MV-4-11 (cell line): ENCODE results near the gene SYNPO.

Source experiments
- DNase-seq: peaks from one replicate; lab custom pipeline; 2025; lab: John Stamatoyannopoulos, UW

SYNPO gene

GRCh38 chr5:150641006-150641570 is 628 bp downstream of the SYNPO start:
- DNase-seq, result no peak

- no peak for DNase-seq
These were observed 1.5 kb downstream of the SYNPO start for GRCh38 chr5:150641824-150642566.

GRCh38 chr5:150642567-150642927 is 2.1 kb downstream of the SYNPO start:
- no peak for DNase-seq

- DNase-seq, result no peak
These were observed 2.7 kb downstream of the SYNPO start for GRCh38 chr5:150642991-150643710.

- DNase-seq, result no peak
These were observed 3.6 kb downstream of the SYNPO start for GRCh38 chr5:150644058-150644457.

- DNase-seq, result no peak
These were observed 4.1 kb downstream of the SYNPO start for GRCh38 chr5:150644514-150644913.

GRCh38 chr5:150645070-150645700 is 4.7 kb downstream of the SYNPO start:
- no peak for DNase-seq

GRCh38 chr5:150647275-150648251 is 7.1 kb downstream of the SYNPO start:
- no peak for DNase-seq

GRCh38 chr5:150648294-150649107 is 8.0 kb downstream of the SYNPO start:
- no peak for DNase-seq

GRCh38 chr5:150649108-150650020 is 8.9 kb downstream of the SYNPO start:
- no peak for DNase-seq

- DNase-seq, result no peak
These were observed 9.9 kb downstream of the SYNPO start for GRCh38 chr5:150650021-150651006.

- DNase-seq, result no peak
These were observed 10.9 kb downstream of the SYNPO start for GRCh38 chr5:150651382-150651781.

- DNase-seq, result no peak
These were observed 11.6 kb downstream of the SYNPO start for GRCh38 chr5:150651924-150652671.

- DNase-seq, result no peak
These were observed 12.8 kb downstream of the SYNPO start for GRCh38 chr5:150653145-150653761.

- DNase-seq, result no peak
These were observed 13.5 kb downstream of the SYNPO start for GRCh38 chr5:150653762-150654556.

GRCh38 chr5:150655221-150655620 is 14.8 kb downstream of the SYNPO start:
- no peak for DNase-seq
